Activated CD4-positive, alpha-beta T cell treated with anti-CD3 and anti-CD28 coated beads, Interleukin-2, amount 50 U/mL, for 4 hours (primary cell): ENCODE data around the gene HSPA1A.
"Not testable (repeated sequence)": the region's sequence is repeated elsewhere in the genome, so short reads cannot be mapped to it uniquely, and the experiment has no call there.

Experiments
- DNase-seq, 2 experiments: peaks; one replicate each; pipeline ENCODE4 v3.0.0-alpha.2; 2020

HSPA1A gene

GRCh38 chr6:31836474-31837368 lies 21.4 kb downstream of the HSPA1A start:
- DNase-seq = no peak

DNA sequence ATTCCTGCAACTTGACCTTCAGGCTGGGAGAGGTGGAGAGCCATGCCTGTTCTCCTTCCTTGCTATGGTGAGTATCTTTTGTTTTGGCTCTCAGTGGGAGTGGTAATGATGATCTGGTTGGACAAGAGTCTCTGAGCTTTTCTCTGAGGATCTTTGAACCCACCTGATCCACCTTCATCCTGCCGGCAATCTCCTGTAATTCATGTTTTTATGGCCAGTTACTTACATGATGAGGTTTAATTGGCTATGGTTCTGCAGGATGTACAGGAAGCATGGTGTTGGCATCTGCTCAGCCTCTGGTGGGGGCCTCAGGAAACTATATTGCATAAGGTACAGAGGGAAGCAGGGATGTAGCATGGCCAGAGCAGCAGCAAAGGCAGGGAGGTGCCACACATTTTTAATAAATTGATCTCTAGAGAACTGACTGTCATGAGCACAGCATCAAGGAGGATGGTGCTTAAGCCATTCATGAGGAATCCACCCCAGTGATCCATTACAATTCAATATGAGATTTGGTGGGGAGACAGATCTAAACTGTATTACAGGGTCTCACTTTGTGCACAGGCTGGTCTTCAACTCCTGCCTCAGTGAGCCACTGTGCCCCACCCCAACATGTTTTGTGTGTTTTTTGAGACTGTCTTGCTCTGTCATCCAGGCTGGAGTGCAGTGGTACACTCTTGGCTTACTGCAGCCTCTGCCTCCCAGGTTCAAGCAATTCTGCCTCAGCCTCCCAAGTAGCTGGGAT lies 22.2 kb downstream of the HSPA1A start:
- DNase-seq = no peak

GRCh38 chr6:31838114-31838553 lies 22.8 kb downstream of the HSPA1A start:
- not testable (repeated sequence) for DNase-seq

- DNase-seq = no peak
Measured at GRCh38 chr6:31838968-31839367, 23.6 kb downstream of the HSPA1A start.

DNA sequence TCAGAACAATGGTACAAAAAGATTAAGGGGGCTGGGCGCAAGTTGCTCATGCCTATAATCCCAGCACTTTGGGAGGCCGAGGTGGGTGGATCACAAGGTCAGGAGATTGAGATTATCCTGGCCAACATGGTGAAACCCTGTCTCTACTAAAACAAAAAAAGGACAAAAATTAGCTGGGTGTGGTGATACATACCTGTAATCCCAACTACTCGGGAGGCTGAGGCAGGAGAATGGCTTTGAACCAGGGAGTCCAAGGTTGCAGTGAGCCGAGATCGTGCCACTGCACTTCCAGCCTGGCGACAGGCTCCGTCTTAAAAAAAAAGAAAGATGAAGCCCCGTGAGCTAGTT lies 24.4 kb downstream of the HSPA1A start:
- DNase-seq = not testable (repeated sequence)

GRCh38 chr6:31842053-31842452 lies 26.7 kb downstream of the HSPA1A start:
- DNase-seq = no peak

DNA sequence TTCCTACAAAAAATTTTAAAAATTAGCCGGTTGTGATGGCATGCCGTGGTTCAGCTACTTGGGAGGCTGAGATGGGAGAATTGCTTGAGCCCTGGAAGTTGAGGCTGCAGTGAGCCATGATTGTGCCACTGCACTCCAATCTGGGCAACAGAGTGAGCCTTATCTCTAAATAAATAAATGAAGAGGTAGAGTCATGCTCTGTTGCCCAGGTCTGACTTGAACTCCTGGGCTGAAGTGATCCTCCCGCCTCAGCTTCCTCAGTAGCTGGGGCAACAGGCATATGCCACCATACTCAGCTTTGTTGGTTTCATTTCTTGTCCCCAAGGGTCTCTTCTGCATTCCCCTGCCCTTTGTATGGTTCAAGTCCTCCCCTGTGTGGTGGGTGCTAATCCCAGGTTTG lies 29.2 kb downstream of the HSPA1A start:
- DNase-seq = no peak

GRCh38 chr6:31847276-31847978 lies 32.1 kb downstream of the HSPA1A start:
- no peak for DNase-seq

DNA sequence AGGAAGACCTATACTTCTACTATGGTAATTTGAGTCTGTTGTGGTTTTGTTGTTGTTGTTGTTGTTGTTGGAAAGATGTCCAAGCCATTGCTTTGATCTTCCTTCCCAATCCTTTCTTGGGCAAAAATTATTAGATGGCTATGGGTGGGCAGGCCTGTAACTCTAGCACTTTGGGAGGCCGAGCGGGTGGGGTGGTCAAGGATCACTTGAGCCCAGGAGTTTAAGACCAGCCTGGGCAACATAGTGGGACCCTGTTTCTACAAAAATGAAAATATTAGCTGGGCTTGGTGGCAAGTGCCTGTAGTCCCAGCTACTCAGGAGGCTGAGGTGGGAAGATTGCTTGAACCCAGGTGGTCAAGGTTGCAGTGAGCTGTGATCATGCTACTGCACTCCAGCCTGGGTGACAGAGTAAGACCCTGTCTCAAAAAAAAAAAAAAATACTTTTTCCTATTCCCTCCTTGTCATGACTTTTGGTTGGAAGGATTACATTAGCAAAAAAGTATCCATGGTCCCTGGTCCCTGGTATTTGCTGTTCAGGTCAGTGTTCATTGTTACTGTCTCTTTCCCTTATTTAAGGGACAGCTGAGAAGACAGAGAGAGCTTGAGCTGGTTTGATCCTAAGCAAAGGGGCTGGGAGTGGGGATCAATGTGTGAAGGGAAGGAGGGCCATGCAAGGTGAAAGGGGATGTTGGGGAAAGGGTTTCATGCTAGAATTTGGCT lies 35.6 kb downstream of the HSPA1A start:
- no peak for DNase-seq

DNA sequence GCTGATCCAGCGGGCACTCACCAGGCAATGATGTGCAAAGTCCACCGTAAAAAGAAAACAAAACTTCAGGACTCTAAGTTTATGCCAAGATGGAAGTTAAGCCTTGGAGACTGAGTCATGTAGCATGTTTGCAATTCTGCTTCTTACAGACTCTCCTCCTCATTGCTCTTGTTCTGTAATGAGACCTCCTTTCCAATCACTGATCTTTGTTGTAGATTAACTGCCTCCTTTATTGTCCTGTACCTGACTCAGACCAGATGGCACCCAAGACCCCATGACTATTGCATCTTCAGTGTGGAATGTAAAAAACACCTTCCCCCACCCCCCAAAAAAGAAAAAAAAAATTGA lies 36.1 kb downstream of the HSPA1A start:
- DNase-seq = no peak

DNA sequence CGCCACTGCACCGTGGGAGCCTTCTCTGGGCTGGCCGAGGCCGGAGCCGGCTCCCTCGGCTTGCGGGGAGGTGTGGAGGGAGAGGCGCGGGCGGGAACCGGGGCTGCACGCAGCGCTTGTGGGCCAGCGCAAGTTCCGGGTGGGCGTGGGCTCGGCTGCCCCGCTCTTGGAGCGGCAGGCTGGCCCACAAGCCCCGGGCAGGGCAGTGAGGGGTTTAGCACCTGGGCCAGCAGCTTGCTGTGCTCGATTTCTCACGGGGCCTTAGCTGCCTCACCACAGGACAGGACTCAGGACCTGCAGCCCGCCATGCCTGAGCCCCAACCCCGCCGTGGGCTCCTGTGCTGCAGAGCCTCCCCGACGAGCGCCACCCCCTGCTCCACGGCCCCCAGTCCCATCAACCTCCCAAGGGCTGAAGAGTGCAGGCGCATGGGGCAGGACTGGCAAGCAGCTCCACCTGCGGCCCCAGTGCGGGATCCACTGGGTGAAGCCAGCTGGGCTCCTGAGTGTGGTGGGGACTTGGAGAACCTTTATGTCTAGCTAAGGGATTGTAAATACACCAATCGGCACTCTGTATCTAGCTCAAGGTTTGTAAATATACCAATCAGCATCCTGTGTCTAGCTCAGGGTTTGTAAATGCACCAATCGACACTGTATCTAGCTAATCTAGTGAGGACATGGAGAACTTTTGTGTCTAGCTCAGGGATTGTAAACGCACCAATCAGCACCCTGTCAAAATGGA lies 36.8 kb downstream of the HSPA1A start:
- not testable (repeated sequence) for DNase-seq

GRCh38 chr6:31857774-31858173 lies 42.4 kb downstream of the HSPA1A start:
- DNase-seq = not testable (repeated sequence)

DNA sequence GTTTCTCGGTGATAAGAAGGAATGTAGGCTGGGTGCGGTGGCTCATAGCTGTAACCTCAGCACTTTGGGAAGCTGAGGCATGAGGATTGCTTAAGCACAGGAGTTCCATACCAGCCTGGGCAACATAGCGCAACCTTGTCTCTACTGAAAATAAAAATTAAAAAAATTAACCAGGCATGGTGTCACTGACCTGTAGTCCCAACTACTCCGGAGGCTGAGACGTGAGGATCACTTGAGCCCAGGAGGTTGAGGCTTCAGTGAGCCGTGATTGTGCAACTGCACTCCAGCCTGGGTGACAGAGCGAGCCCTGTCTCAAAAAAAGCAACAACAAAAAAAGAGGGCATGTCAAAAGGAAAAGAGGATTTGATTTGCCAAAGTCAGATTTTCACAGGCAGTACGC lies 43.4 kb downstream of the HSPA1A start:
- no peak for DNase-seq

- DNase-seq = no peak
Measured at GRCh38 chr6:31859923-31860322, 44.6 kb downstream of the HSPA1A start.

- DNase-seq = no peak
Measured at GRCh38 chr6:31860349-31860748, 45.0 kb downstream of the HSPA1A start.

DNA sequence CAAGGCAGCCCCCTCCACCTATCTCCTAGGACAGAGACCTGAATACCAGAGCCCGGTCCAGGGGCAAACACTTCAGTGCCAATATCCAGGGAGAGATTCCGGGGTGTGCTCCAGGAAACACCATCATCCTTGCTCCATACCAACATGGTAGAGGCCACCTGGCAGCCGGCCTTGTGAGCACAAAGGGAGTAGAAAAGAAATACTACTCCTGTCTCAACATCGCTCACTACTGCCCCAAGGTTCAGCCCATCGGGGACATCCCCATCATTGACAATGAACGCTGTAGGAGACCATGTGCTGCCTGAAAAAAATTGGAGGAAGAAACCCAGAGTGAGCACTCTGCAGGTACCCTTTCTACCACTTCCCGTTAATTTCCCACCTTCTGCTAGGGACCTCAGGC lies 45.8 kb downstream of the HSPA1A start:
- no peak for DNase-seq

DNA sequence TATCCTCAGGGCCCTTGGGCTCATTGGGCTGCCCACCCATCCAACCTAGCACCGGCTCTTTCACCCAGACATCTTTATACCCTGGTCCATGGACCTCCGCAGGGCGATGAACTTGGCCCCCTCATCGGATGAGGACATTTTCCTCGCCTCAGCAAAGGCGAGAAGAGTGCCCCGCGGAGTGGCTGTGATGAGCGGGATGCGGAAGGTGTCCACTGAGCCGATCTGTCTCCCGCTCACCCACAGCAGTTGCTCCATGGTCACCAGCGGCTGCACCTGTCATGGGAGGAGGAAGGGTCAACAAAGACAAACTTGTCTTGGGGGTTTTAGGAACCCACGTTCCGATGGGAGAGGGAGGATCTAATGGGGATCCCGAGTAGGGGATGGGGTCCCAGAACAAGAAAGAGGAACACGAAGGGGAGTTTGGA lies 46.6 kb downstream of the HSPA1A start:
- no peak for DNase-seq

GRCh38 chr6:31862344-31863235 lies 47.2 kb downstream of the HSPA1A start, which contains the start of gene NEU1:
Gene NEU1, minus strand, starts transcription at chr6:31862821. Its CDS starts 45 bp downstream, at chr6:31862776.
- DNase-seq = peak; percentile 98 to 99

DNA sequence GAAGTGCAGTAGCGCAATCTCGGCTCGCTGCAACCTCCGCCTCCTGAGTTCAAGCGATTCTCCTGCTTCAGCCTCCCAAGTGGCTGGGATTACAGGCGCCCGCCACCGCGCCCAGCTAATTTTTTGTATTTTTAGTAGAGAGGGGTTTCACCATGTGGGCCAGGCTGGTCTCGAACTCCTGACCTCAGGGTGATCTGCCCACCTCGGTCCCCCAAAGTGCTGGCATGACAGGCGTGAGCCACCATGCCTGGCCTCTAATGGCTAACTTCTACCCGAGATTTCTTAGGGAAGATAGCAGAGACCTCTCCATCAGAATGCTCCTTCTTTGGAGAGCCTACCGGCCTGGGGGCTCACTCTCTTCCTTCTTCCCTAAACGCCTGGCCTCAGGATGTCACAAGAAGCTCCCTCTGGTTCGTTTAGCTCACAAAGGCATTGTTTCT lies 48.8 kb downstream of the HSPA1A start:
- not testable (repeated sequence) for DNase-seq

DNA sequence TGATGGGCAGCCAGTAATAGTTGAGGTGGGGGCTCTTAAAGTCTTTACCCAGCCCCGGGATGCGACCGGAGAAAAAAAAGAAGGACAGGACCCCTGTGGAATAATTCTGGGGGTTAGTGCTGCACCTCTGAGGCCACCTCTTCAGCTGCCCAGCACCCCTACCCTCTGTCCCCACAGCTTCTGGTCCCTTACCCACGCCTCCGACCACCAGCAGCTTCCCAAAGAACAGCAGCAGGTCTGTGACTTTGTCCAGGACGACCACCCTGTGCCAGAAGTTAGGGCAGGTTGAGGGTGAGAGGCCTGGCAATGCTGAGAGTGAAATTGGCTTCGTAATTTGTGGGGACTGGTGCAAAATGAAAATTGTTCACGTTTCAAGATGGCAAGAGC lies 49.5 kb downstream of the HSPA1A start:
- no peak for DNase-seq
